Small intestine (tissue), 7 donors: ENCODE measurements around the gene AUTS2. TPM values are rescaled to one million over a fixed set of nuclear protein-coding genes. Genes with fewer than 3 reads are reported as not detected.

Experiments
- DNase-seq, 2 donors: peaks; one replicate each; pipeline versions ENCODE4 v3.0.0 to v3.0.0-alpha.2; 2013
- FAIRE-seq: peaks from 2 replicates; lab custom pipeline; 2012; peaks lifted over from hg19 to GRCh38; lab: Jason Lieb, UNC
- H3K27ac ChIP-seq, 3 donors: one replicate each; pipeline ENCODE4 v1.5.1; 2013; ENCODE audit warnings: low read length in 2 of 3, mild to moderate bottlenecking in 2 of 3, control low read depth in 1 of 3, inconsistent platforms in 1 of 3, low read depth in 1 of 3, moderate library complexity in 1 of 3
- H3K27me3 ChIP-seq, 3 donors: one replicate each; pipeline ENCODE4 v1.6.1; 2013; ENCODE audit warnings: low read length in 3 of 3, inconsistent platforms in 1 of 3; ENCODE audit not compliant: control insufficient read depth in 3 of 3, insufficient read depth in 3 of 3
- H3K36me3 ChIP-seq, 3 donors: one replicate each; pipeline ENCODE4 v1.6.1; 2013; ENCODE audit warnings: low read length in 3 of 3, inconsistent platforms in 1 of 3, low read depth in 1 of 3, mild to moderate bottlenecking in 1 of 3, moderate library complexity in 1 of 3; ENCODE audit not compliant: control insufficient read depth in 3 of 3, insufficient read depth in 2 of 3
- H3K4me1 ChIP-seq, 3 donors: one replicate each; pipeline ENCODE4 v1.6.1; 2013; ENCODE audit warnings: low read length in 2 of 3, inconsistent platforms in 1 of 3, low read depth in 1 of 3, mild to moderate bottlenecking in 1 of 3, moderate library complexity in 1 of 3; ENCODE audit not compliant: control insufficient read depth in 3 of 3, insufficient read depth in 2 of 3
- H3K4me3 ChIP-seq, 3 donors: one replicate each; pipeline ENCODE4 v1.5.1; 2013; ENCODE audit warnings: low read length in 3 of 3, control low read depth in 1 of 3, inconsistent platforms in 1 of 3, low read depth in 1 of 3, mild to moderate bottlenecking in 1 of 3, moderate library complexity in 1 of 3
- H3K9me3 ChIP-seq, 2 donors: one replicate each; pipeline ENCODE4 v1.6.1; 2013; ENCODE audit warnings: low read depth in 1 of 2, low read length in 1 of 2; ENCODE audit not compliant: control insufficient read depth in 2 of 2, insufficient read depth in 1 of 2
- WGBS, 3 donors: extraction: QIAGEN DNeasy Blood & Tissue Kit; methylation state at CpG; one replicate each; pipeline ENCODE4 v1.1.7; 2013; 5-methylcytosine and 5-hydroxymethylcytosine counted together
- polyA plus RNA-seq, 4 donors: library from polyadenylated mRNA; stranded (reverse) in 3 of 4; unstranded in 1 of 4; fragments of 200-250 nt in 3 of 4; fragments of 120-200 nt in 1 of 4; gene quantifications; one replicate each; pipeline versions ENCODE4 v1.2.1 to v1.2.3, GENCODE V29; 2013
- donor health status: healthy with polysubstance abuse.
- donor health status: control.
- donor health status: control.
- donor health status: Bipolar disorder and iron deficiency.
- donor health status: healthy.

Gene AUTS2
- polyA plus RNA-seq, 4 donors = 4.9 to 43.5 (median 13.6) TPM

GRCh38 chr7:70735313-70735712 lies 1137.0 kb downstream of the AUTS2 start:
- peaks cover 0 to 11% (median 7%) of the 10 kb centered on the region in 3 donors for H3K4me1 ChIP-seq
- DNase-seq (no peak), FAIRE-seq (no peak)
- peaks cover 0 to under 1% of the 10 kb centered on the region in 2 donors for H3K9me3 ChIP-seq
- WGBS, 3 donors = 92 to 94% (median 94%) methylated on average over 11 of the region's 11 CpGs
- no peak overlapping the region for H3K4me3 ChIP-seq
- H3K27me3 ChIP-seq = no peaks in the 10 kb centered on the region
- no peak overlapping the region for H3K27ac ChIP-seq
- peaks cover 0 to 2% (median 0%) of the 10 kb centered on the region in 3 donors for H3K36me3 ChIP-seq

- H3K27ac ChIP-seq = no peak overlapping the region
- WGBS, 3 donors = 24 to 36% (median 33%) methylated on average over 11 of the region's 11 CpGs
- no peaks in the 10 kb centered on the region for H3K27me3 ChIP-seq
- H3K4me1 ChIP-seq = peaks cover 0 to 11% (median 7%) of the 10 kb centered on the region in 3 donors
- no peak for FAIRE-seq
- peaks cover 0 to 2% (median 0%) of the 10 kb centered on the region in 3 donors for H3K36me3 ChIP-seq
- no peaks in the 10 kb centered on the region for H3K9me3 ChIP-seq
- peak in 1 of 2 donors; percentile 31 for DNase-seq
- H3K4me3 ChIP-seq = no peak overlapping the region
Observed at GRCh38 chr7:70736715-70737460, 1138.6 kb downstream of the AUTS2 start.

DNA sequence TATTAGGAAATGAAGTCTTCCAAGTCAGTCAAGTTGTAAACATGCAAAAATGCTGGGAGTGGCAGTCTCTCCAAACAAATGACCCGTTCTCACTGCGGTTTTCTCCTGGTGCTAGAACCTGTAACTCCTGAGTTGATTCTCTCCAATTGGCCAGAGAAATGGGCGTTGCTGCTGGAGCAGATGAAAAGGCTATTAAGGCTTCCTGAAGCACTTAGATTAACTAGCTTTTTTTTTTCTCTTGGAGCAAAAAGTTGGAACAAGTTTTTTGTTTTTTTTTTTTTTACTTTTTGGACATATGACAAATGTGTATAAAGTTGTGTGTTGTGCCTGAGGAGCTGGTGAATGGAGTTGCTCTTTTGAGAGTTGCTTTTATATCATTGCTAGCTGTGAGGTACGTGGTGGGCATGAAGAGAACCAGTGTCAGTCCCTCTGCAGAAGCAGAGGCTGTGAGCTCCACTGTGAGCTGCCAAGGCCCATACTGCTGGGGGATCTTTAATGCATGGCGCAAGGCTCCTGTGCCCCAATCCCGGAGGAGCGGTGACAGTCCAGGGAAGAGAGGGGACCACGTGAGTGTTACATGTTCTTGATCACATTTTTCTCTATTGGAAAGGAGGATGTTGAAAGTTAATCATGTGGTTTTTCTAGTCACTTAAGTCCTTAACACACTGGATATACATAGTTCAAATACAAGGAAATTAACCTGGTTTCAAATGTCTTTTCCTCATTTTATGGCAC lies 1140.0 kb downstream of the AUTS2 start:
- Histone ChIP-seq H3K9me3 (no peaks in the 10 kb centered on the region), H3K27ac (no peak overlapping the region), H3K4me3 (no peak overlapping the region), H3K4me1 (peaks cover 0 to 11% (median 7%) of the 10 kb centered on the region in 3 donors), H3K36me3 (peaks cover 0 to 2% (median 0%) of the 10 kb centered on the region in 3 donors), H3K27me3 (no peaks in the 10 kb centered on the region)
- WGBS, 3 donors = 58 to 61% (median 60%) methylated on average over 8 of the region's 8 CpGs
- DNase-seq (peak; percentile 29 to 67), FAIRE-seq (no peak)

GRCh38 chr7:70739646-70740210 lies 1141.5 kb downstream of the AUTS2 start:
- DNase-seq (no peak), FAIRE-seq (no peak)
- H3K4me3 ChIP-seq = no peak overlapping the region
- peaks cover 0 to 11% (median 7%) of the 10 kb centered on the region in 3 donors for H3K4me1 ChIP-seq
- 67 to 80% (median 70%) methylated on average over 7 of the region's 7 CpGs for WGBS, 3 donors
- H3K27ac ChIP-seq = no peak overlapping the region
- no peaks in the 10 kb centered on the region for H3K27me3 ChIP-seq
- peaks cover 0 to 2% (median 0%) of the 10 kb centered on the region in 3 donors for H3K36me3 ChIP-seq
- no peaks in the 10 kb centered on the region for H3K9me3 ChIP-seq

- FAIRE-seq = no peak
- 88 to 90% (median 90%) methylated on average over 5 of the region's 5 CpGs for WGBS, 3 donors
- no peak overlapping the region for H3K4me3 ChIP-seq
Observed at GRCh38 chr7:70741666-70742065, 1143.4 kb downstream of the AUTS2 start.

DNA sequence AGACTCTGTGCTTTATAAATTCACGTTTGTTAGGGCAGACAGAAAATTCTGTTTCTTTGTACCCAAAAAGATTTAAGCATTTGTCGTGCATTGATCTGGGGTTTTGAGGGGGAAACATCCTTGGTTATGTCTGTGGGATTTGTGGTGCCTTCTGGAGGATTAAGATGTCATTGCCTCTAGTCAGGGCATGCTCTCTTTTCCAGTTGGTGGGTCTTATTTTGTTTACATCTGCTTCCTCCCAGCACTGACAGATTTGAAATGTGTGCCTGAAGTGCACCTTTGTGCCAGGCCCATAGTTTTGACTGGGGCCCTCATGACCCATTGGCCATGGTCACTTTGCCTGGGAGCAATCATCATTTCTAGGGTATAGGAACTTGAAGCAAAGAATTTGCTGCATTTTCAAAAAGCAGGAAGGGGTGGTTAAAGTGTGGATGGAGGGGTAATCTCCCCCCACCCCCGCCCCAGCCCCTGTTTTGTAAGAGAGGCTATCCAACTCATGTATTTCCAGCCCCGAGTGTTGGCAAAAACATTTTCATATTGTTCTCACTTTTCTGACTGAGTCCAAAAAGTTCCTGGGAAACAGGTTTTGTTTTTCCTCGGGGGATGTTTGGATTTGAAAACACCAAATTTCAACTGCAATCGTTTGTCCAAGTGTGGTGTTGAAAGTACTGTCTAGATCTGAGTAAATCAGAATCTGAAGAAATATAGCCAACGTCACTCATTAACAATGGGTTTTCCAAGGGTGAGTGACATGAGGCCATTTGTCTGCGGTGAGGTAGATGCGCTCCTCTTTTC lies 1145.5 kb downstream of the AUTS2 start:
- Histone ChIP-seq H3K27me3 (no peaks in the 10 kb centered on the region), H3K4me1 (no peaks in the 10 kb centered on the region), H3K4me3 (no peak overlapping the region), H3K36me3 (peaks cover 0 to 2% (median 0%) of the 10 kb centered on the region in 3 donors), H3K27ac (no peak overlapping the region), H3K9me3 (no peaks in the 10 kb centered on the region)
- 80 to 84% (median 84%) methylated on average over 9 of the region's 9 CpGs for WGBS, 3 donors
- DNase-seq = no peak
- no peak for FAIRE-seq

More at GRCh38 chr7:70741666-70742065, 1143.4 kb downstream of the AUTS2 start:
- Histone ChIP-seq H3K27me3 (no peaks in the 10 kb centered on the region), H3K4me1 (peaks cover 0 to 7% (median 5%) of the 10 kb centered on the region in 3 donors), H3K27ac (no peak overlapping the region), H3K9me3 (no peaks in the 10 kb centered on the region), H3K36me3 (peaks cover 0 to 2% (median 0%) of the 10 kb centered on the region in 3 donors)
- DNase-seq = no peak

DNA sequence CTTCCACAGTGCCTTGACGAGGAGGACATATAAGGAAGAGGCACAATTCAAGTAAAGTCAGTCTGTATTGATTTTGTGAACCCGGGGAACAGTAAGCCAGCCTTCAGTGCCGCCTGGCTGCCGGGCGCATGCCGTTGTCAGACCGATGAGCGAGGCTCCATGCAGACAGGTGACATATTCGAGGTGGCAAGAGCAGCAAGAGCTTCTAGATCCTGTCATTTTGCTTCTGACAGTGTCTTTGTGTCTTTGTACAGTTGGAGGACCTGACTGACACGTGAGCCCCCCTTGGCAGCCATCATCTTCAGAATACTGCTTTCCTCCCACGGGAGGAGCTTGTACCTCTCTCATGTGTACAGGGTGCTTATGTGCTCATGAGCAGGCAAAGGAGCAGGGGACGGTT lies 1146.2 kb downstream of the AUTS2 start:
- Histone ChIP-seq H3K27me3 (no peaks in the 10 kb centered on the region), H3K9me3 (no peaks in the 10 kb centered on the region), H3K4me3 (no peak overlapping the region), H3K4me1 (no peaks in the 10 kb centered on the region), H3K36me3 (peaks cover 0 to 2% (median 0%) of the 10 kb centered on the region in 3 donors), H3K27ac (no peak overlapping the region)
- FAIRE-seq = no peak
- 88 to 92% (median 88%) methylated on average over 12 of the region's 12 CpGs for WGBS, 3 donors
- DNase-seq = no peak
